PFSK-1 (cell line): Measurements from ENCODE around the gene F12.

Experiments used
- FOXP2 ChIP-seq: optimal IDR thresholded peaks from 2 replicates; pipeline ENCODE3; 2011; ENCODE audit warnings: borderline replicate concordance, control low read depth, inconsistent platforms; ENCODE audit not compliant: insufficient read depth; ENCODE audit errors: extremely low read length, extremely low read depth
- POLR2AphosphoS5 ChIP-seq: IDR thresholded peaks from 2 replicates; pipeline ENCODE4 v1.6.1; 2012; ENCODE audit warnings: low read depth, mild to moderate bottlenecking, control low read depth, low read length, moderate library complexity
- REST ChIP-seq, 2 experiments: IDR thresholded peaks; 2 replicates each; pipeline versions ENCODE4 v1.6.1 to v1.8.0; 2011 to 2012; ENCODE audit warnings: low read depth in 2 of 2, low read length in 2 of 2, control low read depth in 1 of 2, inconsistent platforms in 1 of 2, mild to moderate bottlenecking in 1 of 2, moderate library complexity in 1 of 2; ENCODE audit not compliant: insufficient read depth in 1 of 2
- SIN3A ChIP-seq: IDR thresholded peaks from 2 replicates; pipeline ENCODE4 v1.6.1; 2012; ENCODE audit warnings: mild to moderate bottlenecking, low read length, moderate library complexity, borderline replicate concordance; ENCODE audit not compliant: insufficient read depth
- TAF1 ChIP-seq: IDR thresholded peaks from 2 replicates; pipeline ENCODE4 v1.6.1; 2012; ENCODE audit warnings: low read length, control low read depth, borderline replicate concordance; ENCODE audit not compliant: insufficient read depth

- TF ChIP-seq TAF1 (no peak), POLR2AphosphoS5 (no peak), REST (IDR thresholded peaks at IDR 0.05; ENCODE audit: insufficient read depth in 1 of 2, low read depth in 2 of 2, low read length in 2 of 2) (no peak), SIN3A (no peak), FOXP2 (no peak)
These were observed 40.0 kb upstream of the F12 start for GRCh38 chr5:177449140-177450061.
